Naive thymus-derived CD4-positive, alpha-beta T cell (primary cell): Measurements from ENCODE around the gene ERO1A. TPM values are rescaled to one million over a fixed set of nuclear protein-coding genes. Genes with fewer than 3 reads are reported as not detected.

Experiments used
- ATAC-seq: fragments of 150-1000 bp; cut with Tn5 transposase; 2 replicates; pipeline ENCODE4 v1.10.0; 2021; ENCODE audit warnings: mild to moderate bottlenecking, moderate library complexity
- CTCF ChIA-PET: fragments of 350-600 bp; sonication (Branson Sonifier 250); formaldehyde crosslinking; loops from one replicate; lab custom pipeline; 2021; ENCODE audit warnings: antibody characterized with exemption; lab: Charles Lee
- POLR2A ChIA-PET: fragments of 350-600 bp; sonication (Branson Sonifier 250); formaldehyde crosslinking; loops from one replicate; lab custom pipeline; 2021; ENCODE audit warnings: antibody characterized with exemption, inconsistent platforms; lab: Charles Lee
- DNase-seq, 9 donors: peaks; one replicate each; pipeline versions ENCODE4 v3.0.0 to v3.0.0-alpha.2; 2020 to 2022; ENCODE audit warnings: mixed read lengths in 1 of 9
- H3K27ac ChIP-seq: one replicate; pipeline ENCODE4 v1.7.0; 2013; ENCODE audit warnings: mild to moderate bottlenecking, low read depth, low read length, moderate library complexity
- H3K27me3 ChIP-seq, 2 donors: one replicate each; pipeline ENCODE4 v1.7.0; 2013; ENCODE audit warnings: low read length in 2 of 2, mild to moderate bottlenecking in 2 of 2, moderate library complexity in 2 of 2; ENCODE audit not compliant: control insufficient read depth in 2 of 2, insufficient read depth in 2 of 2
- H3K36me3 ChIP-seq, 3 experiments: 1 replicate in 2 of 3; 2 replicates in 1 of 3; pipeline ENCODE4 v1.7.0; 2013; ENCODE audit warnings: low read length in 3 of 3, mild to moderate bottlenecking in 3 of 3, moderate library complexity in 1 of 3; ENCODE audit not compliant: insufficient read depth in 3 of 3, control insufficient read depth in 2 of 3
- H3K4me1 ChIP-seq, 2 donors: one replicate each; pipeline ENCODE4 v1.7.0; 2013; ENCODE audit warnings: low read length in 2 of 2, mild to moderate bottlenecking in 2 of 2, moderate library complexity in 1 of 2; ENCODE audit not compliant: control insufficient read depth in 2 of 2, insufficient read depth in 2 of 2
- H3K4me3 ChIP-seq: 2 replicates; pipeline ENCODE4 v1.7.0; 2013; ENCODE audit warnings: mild to moderate bottlenecking, low read length
- H3K9me3 ChIP-seq, 3 experiments: 1 replicate in 2 of 3; 2 replicates in 1 of 3; pipeline ENCODE4 v1.7.0; 2013; ENCODE audit warnings: low read length in 3 of 3; ENCODE audit not compliant: control insufficient read depth in 2 of 3
- H3K27ac Mint-ChIP-seq, 9 donors: one replicate each; pipeline ENCODE4 v1.8.0; 2020 to 2022; ENCODE audit warnings: mixed read lengths in 9 of 9, mild to moderate bottlenecking in 8 of 9, moderate library complexity in 5 of 9, inconsistent platforms in 2 of 9
- H3K27me3 Mint-ChIP-seq, 5 donors: one replicate each; pipeline ENCODE4 v1.8.0; 2021 to 2022; ENCODE audit warnings: mixed read lengths in 5 of 5, mild to moderate bottlenecking in 1 of 5
- H3K36me3 Mint-ChIP-seq, 5 donors: one replicate each; pipeline ENCODE4 v1.8.0; 2020 to 2022; ENCODE audit warnings: mixed read lengths in 5 of 5, mild to moderate bottlenecking in 3 of 5, inconsistent platforms in 1 of 5
- H3K4me1 Mint-ChIP-seq, 7 donors: one replicate each; pipeline ENCODE4 v1.8.0; 2020 to 2022; ENCODE audit warnings: mixed read lengths in 7 of 7, mild to moderate bottlenecking in 3 of 7, inconsistent platforms in 1 of 7
- H3K4me3 Mint-ChIP-seq, 10 donors: one replicate each; pipeline ENCODE4 v1.8.0; 2020 to 2022; ENCODE audit warnings: mild to moderate bottlenecking in 10 of 10, mixed read lengths in 10 of 10, moderate library complexity in 6 of 10, inconsistent platforms in 2 of 10
- H3K9me3 Mint-ChIP-seq, 11 donors: one replicate each; pipeline ENCODE4 v1.8.0; 2020 to 2022; ENCODE audit warnings: mixed read lengths in 11 of 11, mild to moderate bottlenecking in 4 of 11, inconsistent platforms in 1 of 11, moderate library complexity in 1 of 11
- intact Hi-C, 2 donors: fragments of 100-400 bp; cut with micrococcal nuclease; formaldehyde crosslinking; loops; one replicate each; pipeline ENCODE4 v1.15.1; 2023
- polyA plus RNA-seq, 2 donors: library from polyadenylated mRNA; unstranded; fragments of 300-500 nt; fragmentation: Illumina TruSeq; gene quantifications; one replicate each; pipeline ENCODE4 v1.2.3, GENCODE V29; 2021
- total RNA-seq, 6 experiments: library from RNA in 5 of 6; stranded (reverse) in 5 of 6; gene quantifications; 1 replicate in 5 of 6; 2 replicates in 1 of 6; pipeline ENCODE4 v1.2.3 and lab custom pipeline; 2021 to 2026

The ERO1A gene
- total and polyA plus RNA-seq, 7 experiments from 2014 or later = 32.1 to 201 (median 66.0) TPM

GRCh38 chr14:52694761-52695480, 437 bp downstream of the ERO1A start:
- Mint-ChIP-seq H3K27me3 (no peaks in the 10 kb centered on the region), H3K4me3 (peak overlapping the region; percentile 95 to 99 (median 99)), H3K4me1 (peaks cover 35 to 53% (median 46%) of the 10 kb centered on the region in 7 donors), H3K9me3 (peaks cover 0 to 1% (median 0%) of the 10 kb centered on the region in 11 donors), H3K36me3 (peaks cover 3 to 26% (median 4%) of the 10 kb centered on the region in 5 donors), H3K27ac (peak overlapping the region; percentile 94 to 99 (median 98))
- peak overlapping the region; percentile 79 for H3K4me3 ChIP-seq
- H3K4me1 ChIP-seq = peaks cover 26 to 27% of the 10 kb centered on the region in 2 donors
- peak in 8 of 9 donors; percentile 60 to 74 (median 65) for DNase-seq
- H3K27ac ChIP-seq = peak overlapping the region; percentile 85
- ChIA-PET POLR2A (interaction anchor here (0.6 to 3.6 kb wide), 18 partner anchors 9 to 458 kb away, joined by 3 to 15 read pairs (median 6); partner anchors contain the start of genes DDHD1, GPR137C, STYX and TXNDC16), CTCF (interaction anchor here (0.9 kb wide), 1 partner anchor 17 kb away, joined by 6 read pairs; no protein-coding TSS in a partner anchor)
- intact Hi-C loops = loop anchor here (1.0 to 10.0 kb wide), 8 partner anchors 12 to 460 kb away; partner anchors contain the start of genes GPR137C (in 2 of the 2), PSMC6 (in 2 of the 2), STYX (in 2 of the 2) and TXNDC16 (in 2 of the 2)
- ATAC-seq = peak; percentile 72
- no peaks in the 10 kb centered on the region for H3K9me3 ChIP-seq
- peaks cover 0 to 5% (median 0%) of the 10 kb centered on the region in 3 experiments for H3K36me3 ChIP-seq
- no peaks in the 10 kb centered on the region for H3K27me3 ChIP-seq

- Mint-ChIP-seq H3K4me3 (peak overlapping the region; percentile 15 to 99 (median 72)), H3K9me3 (peaks cover 0 to 1% (median 0%) of the 10 kb centered on the region in 11 donors), H3K27me3 (no peaks in the 10 kb centered on the region), H3K4me1 (peaks cover 45 to 67% (median 59%) of the 10 kb centered on the region in 7 donors), H3K27ac (peak overlapping the region in 6 of 9 donors; percentile 16 to 67 (median 61)), H3K36me3 (peaks cover 4 to 28% (median 5%) of the 10 kb centered on the region in 5 donors)
- H3K27ac ChIP-seq = no peak overlapping the region
- no peaks in the 10 kb centered on the region for H3K9me3 ChIP-seq
- intact Hi-C loops = loop anchor here in 1 of 2 donors (2.0 to 10.0 kb wide), 2 partner anchors 15 to 461 kb away; partner anchors contain the start of gene DDHD1
- no peak overlapping the region for H3K4me3 ChIP-seq
- H3K36me3 ChIP-seq = peaks cover 0 to 5% (median 0%) of the 10 kb centered on the region in 3 experiments
- H3K27me3 ChIP-seq = no peaks in the 10 kb centered on the region
- POLR2A ChIA-PET = interaction anchor here (1.0 kb wide), 1 partner anchor 12 kb away, joined by 3 read pairs; no protein-coding TSS in a partner anchor
- DNase-seq (no peak), ATAC-seq (no peak)
- H3K4me1 ChIP-seq = peaks cover 28 to 30% of the 10 kb centered on the region in 2 donors
- CTCF ChIA-PET = no interaction called here
Measured at GRCh38 chr14:52693532-52693931, 1.8 kb downstream of the ERO1A start.

- DNase-seq = no peak
Measured at GRCh38 chr14:52693036-52693435, 2.3 kb downstream of the ERO1A start.

GRCh38 chr14:52692248-52692962, 3.0 kb downstream of the ERO1A start:
- no peaks in the 10 kb centered on the region for H3K27me3 ChIP-seq
- CTCF ChIA-PET = no interaction called here
- peaks cover 0 to 5% (median 0%) of the 10 kb centered on the region in 3 experiments for H3K36me3 ChIP-seq
- Mint-ChIP-seq H3K9me3 (peaks cover 0 to 1% (median 0%) of the 10 kb centered on the region in 11 donors), H3K4me3 (peak overlapping the region; percentile 21 to 96 (median 68)), H3K4me1 (peaks cover 54 to 78% (median 71%) of the 10 kb centered on the region in 7 donors), H3K27ac (peak overlapping the region; percentile 1 to 82 (median 26)), H3K27me3 (no peaks in the 10 kb centered on the region), H3K36me3 (peaks cover 4 to 28% (median 5%) of the 10 kb centered on the region in 5 donors)
- H3K4me3 ChIP-seq = no peak overlapping the region
- no peaks in the 10 kb centered on the region for H3K9me3 ChIP-seq
- intact Hi-C loops = loop anchor here (1.0 to 10.0 kb wide), 3 partner anchors 9 to 462 kb away; partner anchors contain the start of gene DDHD1 (in 1 of the 2)
- DNase-seq = peak in 5 of 9 donors; percentile 18 to 34 (median 22)
- POLR2A ChIA-PET = interaction anchor here (0.5 to 1.6 kb wide), 8 partner anchors 14 to 261 kb away, joined by 3 to 7 read pairs (median 4); partner anchors contain the start of genes STYX and TXNDC16
- H3K27ac ChIP-seq = no peak overlapping the region
- peak; percentile 37 for ATAC-seq
- peaks cover 32 to 38% of the 10 kb centered on the region in 2 donors for H3K4me1 ChIP-seq

More at GRCh38 chr14:52693036-52693435, 2.3 kb downstream of the ERO1A start:
- POLR2A ChIA-PET = interaction anchor here (0.6 to 1.6 kb wide), 5 partner anchors 13 to 50 kb away, joined by 3 to 7 read pairs (median 3); partner anchors contain the start of gene STYX
- H3K27ac Mint-ChIP-seq = peak overlapping the region in 8 of 9 donors; percentile 0 to 75 (median 16)
- peaks cover 0 to 1% (median 0%) of the 10 kb centered on the region in 11 donors for H3K9me3 Mint-ChIP-seq
- H3K27me3 Mint-ChIP-seq = no peaks in the 10 kb centered on the region
- H3K36me3 Mint-ChIP-seq = peaks cover 4 to 28% (median 5%) of the 10 kb centered on the region in 5 donors
- H3K4me3 ChIP-seq = no peak overlapping the region
- H3K4me3 Mint-ChIP-seq = peak overlapping the region in 9 of 10 donors; percentile 59 to 99 (median 71)
- no peak for ATAC-seq
- H3K4me1 ChIP-seq = peaks cover 31 to 32% of the 10 kb centered on the region in 2 donors
- H3K36me3 ChIP-seq = peaks cover 0 to 5% (median 0%) of the 10 kb centered on the region in 3 experiments
- intact Hi-C loops = loop anchor here in 1 of 2 donors (2.0 to 10.0 kb wide), 2 partner anchors 14 to 462 kb away; partner anchors contain the start of gene DDHD1
- CTCF ChIA-PET = no interaction called here
- H3K9me3 ChIP-seq = no peaks in the 10 kb centered on the region
- H3K4me1 Mint-ChIP-seq = peaks cover 49 to 72% (median 64%) of the 10 kb centered on the region in 7 donors
- no peak overlapping the region for H3K27ac ChIP-seq
- H3K27me3 ChIP-seq = no peaks in the 10 kb centered on the region

GRCh38 chr14:52690983-52691760, 4.2 kb downstream of the ERO1A start:
- H3K9me3 Mint-ChIP-seq = peaks cover 0 to 1% (median 0%) of the 10 kb centered on the region in 11 donors
- peaks cover 61 to 90% (median 83%) of the 10 kb centered on the region in 7 donors for H3K4me1 Mint-ChIP-seq
- Histone ChIP-seq H3K4me3 (no peak overlapping the region), H3K27ac (no peak overlapping the region), H3K9me3 (no peaks in the 10 kb centered on the region), H3K4me1 (peaks cover 38 to 42% of the 10 kb centered on the region in 2 donors), H3K27me3 (no peaks in the 10 kb centered on the region), H3K36me3 (peaks cover 0 to 5% (median 0%) of the 10 kb centered on the region in 3 experiments)
- POLR2A ChIA-PET = interaction anchor here (0.9 to 1.6 kb wide), 2 partner anchors 15 to 51 kb away, joined by 3 to 7 read pairs; no protein-coding TSS in a partner anchor
- DNase-seq (no peak), ATAC-seq (no peak)
- peak overlapping the region in 8 of 10 donors; percentile 26 to 96 (median 60) for H3K4me3 Mint-ChIP-seq
- peak overlapping the region in 3 of 9 donors; percentile 16 to 48 (median 26) for H3K27ac Mint-ChIP-seq
- intact Hi-C loops = loop anchor here in 1 of 2 donors (10.0 kb wide), 1 partner anchor 464 kb away; the partner anchor contains the start of gene DDHD1
- no peaks in the 10 kb centered on the region for H3K27me3 Mint-ChIP-seq
- CTCF ChIA-PET = interaction anchor here (0.6 kb wide), 1 partner anchor 43 kb away, joined by 3 read pairs; no protein-coding TSS in a partner anchor
- peaks cover 4 to 30% (median 5%) of the 10 kb centered on the region in 5 donors for H3K36me3 Mint-ChIP-seq
